ENCODE results near the gene RPSA.

Gene RPSA

DNA sequence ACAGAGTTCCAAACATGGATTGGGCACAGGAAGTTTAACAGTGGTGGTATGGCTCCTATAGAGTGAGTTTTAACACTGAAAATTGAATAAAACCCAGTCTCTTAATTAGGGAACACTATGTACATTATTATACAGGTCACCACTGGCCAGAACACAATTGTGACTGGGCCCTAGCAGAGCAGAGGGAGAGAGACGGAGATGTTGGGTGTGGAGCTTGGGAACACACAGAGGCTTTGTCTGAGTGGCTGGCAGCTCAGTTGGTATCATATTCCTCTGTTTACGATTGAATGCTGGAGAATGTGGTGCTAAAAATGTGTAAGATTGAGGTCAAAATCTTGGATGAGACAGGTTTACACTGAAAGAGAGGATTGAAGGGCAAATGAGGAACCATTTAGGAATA lies 54.2 kb downstream of the RPSA start:
- ATAC-seq = no peak

Measured in activated CD4-positive, CD25-positive, alpha-beta regulatory T cell treated with anti-CD3 and anti-CD28 coated beads, Interleukin-2, amount 50 U/mL, for 24 hours (primary cell).